ENCODE measurements around the gene ECD. TPM values are rescaled to one million over a fixed set of nuclear protein-coding genes. Genes with fewer than 3 reads are reported as not detected.
"Not testable (repeated sequence)": the region's sequence is repeated elsewhere in the genome, so short reads cannot be mapped to it uniquely, and the experiment has no call there.

Gene ECD
- polyA plus RNA-seq, 1 of the 3 experiments (the other 2 are of a cell fraction), result 21.4 TPM

DNA sequence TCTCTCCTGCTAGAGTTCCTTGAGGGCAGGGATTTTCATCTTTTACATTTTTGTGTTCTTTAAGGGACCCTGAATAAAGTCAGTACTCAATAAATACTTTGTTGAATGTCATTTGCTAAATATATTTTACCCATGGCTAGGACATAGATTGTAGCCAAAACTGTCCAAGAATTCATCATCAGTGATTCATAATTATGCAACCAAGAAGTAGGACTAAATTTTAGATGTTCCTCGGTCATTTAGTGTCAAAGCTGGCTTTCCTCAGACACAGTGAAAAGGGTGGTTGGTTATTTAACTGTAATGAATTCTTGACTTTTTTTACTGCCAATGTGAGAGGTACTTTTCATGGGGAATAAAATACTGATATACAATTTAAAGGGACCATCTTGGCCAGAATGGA is 54.3 kb downstream of the ECD start:
- Histone ChIP-seq H3K4me2 (peak overlapping the region; percentile 34; the same call in 1 of the 2 replicates), H3K4me1 (ENCODE audit: control insufficient read depth in 1 of 2, insufficient read depth in 2 of 2, low read depth in 1 of 2, low read length in 1 of 2) (peaks cover 0 to 16% of the 10 kb centered on the region in 2 experiments; a peak in 1 of 4 replicates), H3K4me3 (ENCODE audit: low read depth in 2 of 2, low read length in 1 of 2) (no peak overlapping the region), H2AFZ (ENCODE audit: low read depth) (no peak overlapping the region), H4K20me1 (ENCODE audit: insufficient read depth) (no peaks in the 10 kb centered on the region), H3K9me3 (no peaks in the 10 kb centered on the region), H3F3A (replicated peaks; ENCODE audit: insufficient read depth) (peaks cover 35% of the 10 kb centered on the region), H3K27me3 (ENCODE audit: insufficient read depth) (no peaks in the 10 kb centered on the region), H3K27ac (ENCODE audit: low read depth in 2 of 2, low read length in 1 of 2) (peak overlapping the region in 1 of 2 experiments; percentile 27; a peak in 2 of 4 replicates), H3K9me2 (no peaks in the 10 kb centered on the region), H3K36me3 (replicated peaks in 1 of 2; ENCODE audit: control insufficient read depth in 1 of 2, insufficient read depth in 2 of 2, low read length in 1 of 2) (peaks cover 0 to 34% of the 10 kb centered on the region in 2 experiments), H3K9ac (no peak overlapping the region), H3K79me2 (ENCODE audit: insufficient read depth) (peaks cover 26% of the 10 kb centered on the region)
- WGBS (ENCODE audit: low lambda C conversion rate), result 58% methylated on average over 1 of the region's 1 CpG
- POLR2A ChIA-PET, result no interaction called here
- TF ChIP-seq, protein P1, sequence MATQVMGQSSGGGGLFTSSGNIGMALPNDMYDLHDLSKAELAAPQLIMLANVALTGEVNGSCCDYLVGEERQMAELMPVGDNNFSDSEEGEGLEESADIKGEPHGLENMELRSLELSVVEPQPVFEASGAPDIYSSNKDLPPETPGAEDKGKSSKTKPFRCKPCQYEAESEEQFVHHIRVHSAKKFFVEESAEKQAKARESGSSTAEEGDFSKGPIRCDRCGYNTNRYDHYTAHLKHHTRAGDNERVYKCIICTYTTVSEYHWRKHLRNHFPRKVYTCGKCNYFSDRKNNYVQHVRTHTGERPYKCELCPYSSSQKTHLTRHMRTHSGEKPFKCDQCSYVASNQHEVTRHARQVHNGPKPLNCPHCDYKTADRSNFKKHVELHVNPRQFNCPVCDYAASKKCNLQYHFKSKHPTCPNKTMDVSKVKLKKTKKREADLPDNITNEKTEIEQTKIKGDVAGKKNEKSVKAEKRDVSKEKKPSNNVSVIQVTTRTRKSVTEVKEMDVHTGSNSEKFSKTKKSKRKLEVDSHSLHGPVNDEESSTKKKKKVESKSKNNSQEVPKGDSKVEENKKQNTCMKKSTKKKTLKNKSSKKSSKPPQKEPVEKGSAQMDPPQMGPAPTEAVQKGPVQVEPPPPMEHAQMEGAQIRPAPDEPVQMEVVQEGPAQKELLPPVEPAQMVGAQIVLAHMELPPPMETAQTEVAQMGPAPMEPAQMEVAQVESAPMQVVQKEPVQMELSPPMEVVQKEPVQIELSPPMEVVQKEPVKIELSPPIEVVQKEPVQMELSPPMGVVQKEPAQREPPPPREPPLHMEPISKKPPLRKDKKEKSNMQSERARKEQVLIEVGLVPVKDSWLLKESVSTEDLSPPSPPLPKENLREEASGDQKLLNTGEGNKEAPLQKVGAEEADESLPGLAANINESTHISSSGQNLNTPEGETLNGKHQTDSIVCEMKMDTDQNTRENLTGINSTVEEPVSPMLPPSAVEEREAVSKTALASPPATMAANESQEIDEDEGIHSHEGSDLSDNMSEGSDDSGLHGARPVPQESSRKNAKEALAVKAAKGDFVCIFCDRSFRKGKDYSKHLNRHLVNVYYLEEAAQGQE (IDR thresholded peaks at IDR 0.05; ENCODE audit: low read depth, low read length), result no peak
- TF ChIP-seq NFIC (IDR thresholded peaks at IDR 0.05; ENCODE audit: borderline replicate concordance) (no peak), MAX (IDR thresholded peaks at IDR 0.05; ENCODE audit: low read depth) (no peak), RFX5 (IDR thresholded peaks at IDR 0.05; ENCODE audit: low read length) (no peak), RXRA (IDR thresholded peaks at IDR 0.05; ENCODE audit: borderline replicate concordance, low read depth) (no peak), TAF1 (IDR thresholded peaks at IDR 0.05; ENCODE audit: borderline replicate concordance, low read depth, low read length) (no peak), POLR2AphosphoS5 (IDR thresholded peaks at IDR 0.05; ENCODE audit: low read depth, low read length) (no peak), FOXJ3 (CRISPR knock-in tag; IDR thresholded peaks at IDR 0.05) (no peak), GATA2 (CRISPR knock-in tag; IDR thresholded peaks at IDR 0.05) (no peak), FOSL2 (IDR thresholded peaks at IDR 0.05; ENCODE audit: borderline replicate concordance, low read depth) (no peak), YY1 (IDR thresholded peaks at IDR 0.05; ENCODE audit: low read depth) (no peak)
- TF ChIP-seq, protein P2, sequence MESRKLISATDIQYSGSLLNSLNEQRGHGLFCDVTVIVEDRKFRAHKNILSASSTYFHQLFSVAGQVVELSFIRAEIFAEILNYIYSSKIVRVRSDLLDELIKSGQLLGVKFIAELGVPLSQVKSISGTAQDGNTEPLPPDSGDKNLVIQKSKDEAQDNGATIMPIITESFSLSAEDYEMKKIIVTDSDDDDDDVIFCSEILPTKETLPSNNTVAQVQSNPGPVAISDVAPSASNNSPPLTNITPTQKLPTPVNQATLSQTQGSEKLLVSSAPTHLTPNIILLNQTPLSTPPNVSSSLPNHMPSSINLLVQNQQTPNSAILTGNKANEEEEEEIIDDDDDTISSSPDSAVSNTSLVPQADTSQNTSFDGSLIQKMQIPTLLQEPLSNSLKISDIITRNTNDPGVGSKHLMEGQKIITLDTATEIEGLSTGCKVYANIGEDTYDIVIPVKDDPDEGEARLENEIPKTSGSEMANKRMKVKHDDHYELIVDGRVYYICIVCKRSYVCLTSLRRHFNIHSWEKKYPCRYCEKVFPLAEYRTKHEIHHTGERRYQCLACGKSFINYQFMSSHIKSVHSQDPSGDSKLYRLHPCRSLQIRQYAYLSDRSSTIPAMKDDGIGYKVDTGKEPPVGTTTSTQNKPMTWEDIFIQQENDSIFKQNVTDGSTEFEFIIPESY (IDR thresholded peaks at IDR 0.05; ENCODE audit: borderline replicate concordance, low read depth), result no peak
- TF ChIP-seq, protein P3, sequence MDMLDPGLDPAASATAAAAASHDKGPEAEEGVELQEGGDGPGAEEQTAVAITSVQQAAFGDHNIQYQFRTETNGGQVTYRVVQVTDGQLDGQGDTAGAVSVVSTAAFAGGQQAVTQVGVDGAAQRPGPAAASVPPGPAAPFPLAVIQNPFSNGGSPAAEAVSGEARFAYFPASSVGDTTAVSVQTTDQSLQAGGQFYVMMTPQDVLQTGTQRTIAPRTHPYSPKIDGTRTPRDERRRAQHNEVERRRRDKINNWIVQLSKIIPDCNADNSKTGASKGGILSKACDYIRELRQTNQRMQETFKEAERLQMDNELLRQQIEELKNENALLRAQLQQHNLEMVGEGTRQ (IDR thresholded peaks at IDR 0.05; ENCODE audit: borderline replicate concordance, low read depth, low read length), result no peak
- CTCF ChIA-PET, result interaction anchor here (1.0 to 1.5 kb wide), 3 partner anchors 15 to 150 kb away, joined by 3 to 4 read pairs (median 4); no protein-coding TSS in a partner anchor
- no peak for DNase-seq

DNA sequence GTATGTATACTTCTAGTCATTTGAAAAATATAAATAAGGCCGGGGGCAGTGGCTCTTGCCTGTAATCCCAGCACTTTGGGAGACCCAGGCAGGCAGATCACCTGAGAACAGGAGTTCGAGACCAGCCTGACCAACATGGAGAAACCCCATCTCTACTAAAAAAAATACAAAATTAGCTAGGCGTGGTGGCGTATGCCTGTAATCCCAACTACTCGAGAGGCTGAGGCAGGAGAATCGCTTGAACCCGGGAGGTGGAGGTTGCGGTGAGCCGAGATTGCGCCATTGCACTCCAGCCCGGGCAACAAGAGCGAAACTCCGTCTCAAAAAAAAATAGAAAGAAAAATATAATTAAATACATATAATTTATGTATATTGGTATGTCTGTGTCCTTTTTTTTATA is 55.8 kb downstream of the ECD start:
- H2AFZ ChIP-seq (ENCODE audit: low read depth); POLR2A ChIA-PET; DNase-seq; H4K20me1 ChIP-seq (ENCODE audit: insufficient read depth); H3K27me3 ChIP-seq (ENCODE audit: insufficient read depth); H3K4me3 ChIP-seq (ENCODE audit: low read depth in 2 of 2, low read length in 1 of 2); H3K9me2 ChIP-seq; H3K9me3 ChIP-seq: not testable (repeated sequence)
- peaks cover 0 to 12% of the 10 kb centered on the region in 2 experiments; a peak in 1 of 4 replicates for H3K4me1 ChIP-seq (ENCODE audit: control insufficient read depth in 1 of 2, insufficient read depth in 2 of 2, low read depth in 1 of 2, low read length in 1 of 2)
- H3K4me2 ChIP-seq, result 0 out of 2 replicates have a peak overlapping the region, but pooled peaks have one; percentile 86
- 97% methylated on average over 13 of the region's 13 CpGs for WGBS (ENCODE audit: low lambda C conversion rate)
- peaks cover 0 to 32% of the 10 kb centered on the region in 2 experiments for H3K36me3 ChIP-seq (replicated peaks in 1 of 2; ENCODE audit: control insufficient read depth in 1 of 2, insufficient read depth in 2 of 2, low read length in 1 of 2)
- peaks cover 29% of the 10 kb centered on the region for H3F3A ChIP-seq (replicated peaks; ENCODE audit: insufficient read depth)
- H3K79me2 ChIP-seq (ENCODE audit: insufficient read depth), result peaks cover 26% of the 10 kb centered on the region
- peak overlapping the region; percentile 91; the same call in 1 of the 2 replicates for H3K9ac ChIP-seq
- CTCF ChIA-PET, result interaction anchor here (2.6 to 2.9 kb wide), 2 partner anchors 12 to 16 kb away, joined by 10 to 13 read pairs; partner anchors contain the start of gene P4HA1
- peak overlapping the region in 1 of 2 experiments; percentile 96; a peak in 2 of 4 replicates for H3K27ac ChIP-seq (ENCODE audit: low read depth in 2 of 2, low read length in 1 of 2)
